H9 (cell line): Measurements from ENCODE around the gene USP22. TPM values are rescaled to one million over a fixed set of nuclear protein-coding genes. Genes with fewer than 3 reads are reported as not detected.
A peak's percentile ranks its signal among the peaks of the same experiment; 100 is the strongest.

ENCODE experiments used
- DNase-seq: peaks from one replicate; pipeline ENCODE4 v3.0.0-alpha.2; 2017
- H2AFZ ChIP-seq: one replicate; pipeline ENCODE4 v1.6.1; 2013; ENCODE audit warnings: mild to moderate bottlenecking, low read length, control low read depth, moderate library complexity
- H2AK5ac ChIP-seq: 2 replicates; pipeline ENCODE4 v1.6.1; 2013; ENCODE audit warnings: low read length, control low read depth, mixed read lengths; ENCODE audit not compliant: insufficient read length
- H2BK120ac ChIP-seq: one replicate; pipeline ENCODE4 v1.6.1; 2013; ENCODE audit warnings: low read depth, mild to moderate bottlenecking, low read length, control low read depth, inconsistent platforms; ENCODE audit not compliant: poor library complexity, severe bottlenecking
- H2BK12ac ChIP-seq: 2 replicates; pipeline ENCODE4 v1.6.1; 2013; ENCODE audit warnings: low read length, control low read depth, mixed read lengths, low read depth; ENCODE audit not compliant: insufficient read length
- H2BK15ac ChIP-seq: 2 replicates; pipeline ENCODE4 v1.6.1; 2013; ENCODE audit warnings: low read depth, low read length, control low read depth
- H2BK20ac ChIP-seq: one replicate; pipeline ENCODE4 v1.6.1; 2013; ENCODE audit warnings: low read depth, mild to moderate bottlenecking, low read length, control low read depth, inconsistent platforms; ENCODE audit not compliant: poor library complexity, severe bottlenecking
- H2BK5ac ChIP-seq: 2 replicates; pipeline ENCODE4 v1.6.1; 2013; ENCODE audit warnings: low read length, control low read depth, mixed read lengths; ENCODE audit not compliant: insufficient read length
- H3K14ac ChIP-seq: 2 replicates; pipeline ENCODE4 v1.6.1; 2013; ENCODE audit warnings: low read length, control low read depth; ENCODE audit not compliant: insufficient read depth
- H3K18ac ChIP-seq: 2 replicates; pipeline ENCODE4 v1.6.1; 2013; ENCODE audit warnings: low read depth, mild to moderate bottlenecking, mixed read lengths, low read length, control low read depth; ENCODE audit not compliant: insufficient read length
- H3K23ac ChIP-seq: 2 replicates; pipeline ENCODE4 v1.6.1; 2013; ENCODE audit warnings: low read length, control low read depth, mixed read lengths, low read depth; ENCODE audit not compliant: insufficient read length
- H3K23me2 ChIP-seq: 2 replicates; pipeline ENCODE4 v1.6.1; 2013; ENCODE audit warnings: low read depth, mild to moderate bottlenecking, mixed read lengths, low read length, control low read depth; ENCODE audit not compliant: insufficient read length, poor library complexity, severe bottlenecking
- H3K27ac ChIP-seq: 2 replicates; pipeline ENCODE4 v1.5.1; 2013; ENCODE audit warnings: low read length, control low read depth, mixed read lengths, low read depth; ENCODE audit not compliant: insufficient read length
- H3K27me3 ChIP-seq: 2 replicates; pipeline ENCODE4 v1.6.1; 2013; ENCODE audit warnings: low read length, control low read depth, inconsistent platforms; ENCODE audit not compliant: insufficient read depth
- H3K4ac ChIP-seq: 2 replicates; pipeline ENCODE4 v1.6.1; 2013; ENCODE audit warnings: low read depth, mild to moderate bottlenecking, control low read depth, inconsistent platforms, low read length, moderate library complexity
- H3K4me1 ChIP-seq: 2 replicates; pipeline ENCODE4 v1.6.1; 2013; ENCODE audit warnings: low read length, control low read depth, inconsistent platforms; ENCODE audit not compliant: insufficient read depth
- H3K4me2 ChIP-seq: 2 replicates; pipeline ENCODE4 v1.6.1; 2013; ENCODE audit warnings: low read length, control low read depth, mixed read lengths; ENCODE audit not compliant: insufficient read length, insufficient read depth
- H3K56ac ChIP-seq: 2 replicates; pipeline ENCODE4 v1.6.1; 2013; ENCODE audit warnings: low read depth, mild to moderate bottlenecking, mixed read lengths, low read length, control low read depth; ENCODE audit not compliant: insufficient read length
- H3K79me1 ChIP-seq: 2 replicates; pipeline ENCODE4 v1.6.1; 2013; ENCODE audit warnings: low read depth, mild to moderate bottlenecking, moderate library complexity, low read length, control low read depth, inconsistent platforms; ENCODE audit not compliant: insufficient read depth, poor library complexity, severe bottlenecking
- H3K79me2 ChIP-seq: 2 replicates; pipeline ENCODE4 v1.6.1; 2013; ENCODE audit warnings: low read length, control low read depth, inconsistent platforms; ENCODE audit not compliant: insufficient read depth
- H3K9ac ChIP-seq: 2 replicates; pipeline ENCODE4 v1.6.1; 2013; ENCODE audit warnings: low read length, control low read depth, mixed read lengths; ENCODE audit not compliant: insufficient read length; ENCODE audit errors: extremely low read depth
- H3K9me3 ChIP-seq: one replicate; pipeline ENCODE4 v1.6.1; 2013; ENCODE audit warnings: low read depth, low read length, inconsistent platforms; ENCODE audit not compliant: control insufficient read depth
- H3T11ph ChIP-seq: one replicate; pipeline ENCODE4 v1.6.1; 2013; ENCODE audit warnings: mild to moderate bottlenecking, low read length, control low read depth, inconsistent platforms
- H4K20me1 ChIP-seq: one replicate; pipeline ENCODE4 v1.6.1; 2013; ENCODE audit not compliant: control insufficient read depth, insufficient read length, insufficient read depth
- H4K5ac ChIP-seq: 2 replicates; pipeline ENCODE4 v1.6.1; 2013; ENCODE audit warnings: low read depth, mild to moderate bottlenecking, mixed read lengths, low read length, control low read depth; ENCODE audit not compliant: insufficient read length
- H4K8ac ChIP-seq: replicated peaks from 2 replicates; pipeline ENCODE4 v1.6.1; 2013; ENCODE audit warnings: low read length, control low read depth, mixed read lengths, low read depth; ENCODE audit not compliant: insufficient read length
- H4K91ac ChIP-seq: 2 replicates; pipeline ENCODE4 v1.6.1; 2013; ENCODE audit warnings: low read depth, mild to moderate bottlenecking, moderate library complexity, mixed read lengths, low read length, control low read depth; ENCODE audit not compliant: insufficient read length
- H3K27ac Mint-ChIP-seq, 3 experiments: 2 replicates in 2 of 3; 3 replicates in 1 of 3; pipeline ENCODE4 v1.8.0; 2020 to 2021; ENCODE audit warnings: mixed read lengths in 3 of 3, mild to moderate bottlenecking in 1 of 3, moderate library complexity in 1 of 3
- H3K27me3 Mint-ChIP-seq: 2 replicates; pipeline ENCODE4 v1.8.0; 2021; ENCODE audit warnings: low read depth, mild to moderate bottlenecking, moderate library complexity, mixed read lengths
- H3K36me3 Mint-ChIP-seq, 3 experiments: 2 replicates in 2 of 3; 3 replicates in 1 of 3; pipeline ENCODE4 v1.8.0; 2020 to 2021; ENCODE audit warnings: low read depth in 3 of 3, mixed read lengths in 3 of 3; ENCODE audit not compliant: insufficient read depth in 1 of 3
- H3K4me1 Mint-ChIP-seq, 2 experiments: 2 replicates each; pipeline ENCODE4 v1.8.0; 2020; ENCODE audit warnings: mixed read lengths in 2 of 2
- H3K4me3 Mint-ChIP-seq, 2 experiments: 2 replicates in 1 of 2; 3 replicates in 1 of 2; pipeline ENCODE4 v1.8.0; 2020 to 2021; ENCODE audit warnings: mild to moderate bottlenecking in 2 of 2, mixed read lengths in 2 of 2, moderate library complexity in 1 of 2
- H3K9me3 Mint-ChIP-seq, 2 experiments: 2 replicates in 1 of 2; 3 replicates in 1 of 2; pipeline ENCODE4 v1.8.0; 2020; ENCODE audit warnings: mild to moderate bottlenecking in 2 of 2, mixed read lengths in 2 of 2, moderate library complexity in 1 of 2
- CTCF ChIP-seq: fragments of 200-600 bp; sonication (generic); conservative IDR thresholded peaks from 3 replicates; pipeline ENCODE4 v1.8.0; 2021; ENCODE audit warnings: antibody characterized with exemption, mild to moderate bottlenecking
- WGBS: extraction: QIAGEN DNeasy Blood & Tissue Kit; methylation state at CpG from one replicate; pipeline ENCODE4 v1.1.7; 2013; ENCODE audit warnings: missing lambda C conversion rate, low lambda C conversion rate, mixed read lengths; ENCODE audit not compliant: insufficient read length; ENCODE audit errors: extremely low coverage; 5-methylcytosine and 5-hydroxymethylcytosine counted together
- total RNA-seq: library from RNA; stranded (reverse); gene quantifications from 2 replicates; pipeline ENCODE4 v1.2.1, GENCODE V29; 2021

USP22 gene
- total RNA-seq, 1 experiment from 2014 or later, result 345 TPM

- WGBS, result no CpG with 5 or more reads among the region's 10 CpGs
- Mint-ChIP-seq H3K9me3 (no peaks in the 10 kb centered on the region), H3K36me3 (peaks cover 86 to 93% (median 92%) of the 10 kb centered on the region in 3 experiments), H3K4me3 (no peak overlapping the region), H3K27ac (peak overlapping the region in 1 of 3 experiments; percentile 44; a peak in 1 of 7 replicates), H3K4me1 (no peaks in the 10 kb centered on the region), H3K27me3 (no peaks in the 10 kb centered on the region)
- H4K20me1 ChIP-seq, result no peaks in the 10 kb centered on the region
- H3K27ac ChIP-seq, result no peak overlapping the region
- no peak overlapping the region for H4K5ac ChIP-seq
- H2BK20ac ChIP-seq, result no peak overlapping the region
- H3K9ac ChIP-seq, result no peak overlapping the region
- H2BK120ac ChIP-seq, result no peak overlapping the region
- no peak for TF ChIP-seq CTCF
- no peak overlapping the region for H4K91ac ChIP-seq
- no peaks in the 10 kb centered on the region for H3K27me3 ChIP-seq
- no peak overlapping the region for H3K23ac ChIP-seq
- no peaks in the 10 kb centered on the region for H3K9me3 ChIP-seq
- no peak overlapping the region for H3K4me2 ChIP-seq
- no peak overlapping the region for H2BK12ac ChIP-seq
- no peak for DNase-seq
- no peak overlapping the region for H3K18ac ChIP-seq
- H2BK5ac ChIP-seq, result no peak overlapping the region
- no peak overlapping the region for H2AK5ac ChIP-seq
- H3K79me2 ChIP-seq, result peaks cover 12% of the 10 kb centered on the region; the same call in 1 of the 2 replicates
- no peak overlapping the region for H2AFZ ChIP-seq
- H3K4ac ChIP-seq, result no peak overlapping the region
- H4K8ac ChIP-seq, result no peak overlapping the region
- H3K23me2 ChIP-seq, result no peaks in the 10 kb centered on the region
- H3K79me1 ChIP-seq, result peaks cover 11% of the 10 kb centered on the region
- H3K56ac ChIP-seq, result no peak overlapping the region
- no peak overlapping the region for H3K14ac ChIP-seq
- no peaks in the 10 kb centered on the region for H3K4me1 ChIP-seq
- H3T11ph ChIP-seq, result no peak overlapping the region
- no peak overlapping the region for H2BK15ac ChIP-seq
Measured at GRCh38 chr17:21017861-21018260, 24.9 kb downstream of the USP22 start.
